Suppressor macrophage treated with lipopolysaccharide for 1 hour (primary cell): Measurements from ENCODE around the gene ERGIC2.

Experiments
- DNase-seq, 3 donors: peaks; one replicate each; pipeline ENCODE4 v3.0.0-alpha.2; 2020 to 2022

ERGIC2 gene

GRCh38 chr12:29374012-29374411 is 7.0 kb downstream of the ERGIC2 start:
- DNase-seq = no peak

- DNase-seq = no peak
Measured at GRCh38 chr12:29365091-29365490, 15.9 kb downstream of the ERGIC2 start.

GRCh38 chr12:29354954-29355353 is 26.0 kb downstream of the ERGIC2 start:
- DNase-seq = no peak

- DNase-seq = no peak
Measured at GRCh38 chr12:29350080-29350479, 30.9 kb downstream of the ERGIC2 start.

- no peak for DNase-seq
Measured at GRCh38 chr12:29346769-29347421, 34.1 kb downstream of the ERGIC2 start.

GRCh38 chr12:29343022-29343799 is 37.8 kb downstream of the ERGIC2 start:
- no peak for DNase-seq

- DNase-seq = no peak
Measured at GRCh38 chr12:29337325-29337724, 43.6 kb downstream of the ERGIC2 start.

- no peak for DNase-seq
Measured at GRCh38 chr12:29334937-29335336, 46.0 kb downstream of the ERGIC2 start.

GRCh38 chr12:29333178-29333577 is 47.8 kb downstream of the ERGIC2 start:
- DNase-seq = no peak

GRCh38 chr12:29329411-29329810 is 51.6 kb downstream of the ERGIC2 start:
- no peak for DNase-seq

GRCh38 chr12:29322157-29322556 is 58.8 kb downstream of the ERGIC2 start:
- no peak for DNase-seq

- peak; percentile 3 to 47 (median 44) for DNase-seq
Measured at GRCh38 chr12:29320295-29321085, 60.5 kb downstream of the ERGIC2 start.

- DNase-seq = peak; percentile 77 to 89 (median 88)
Measured at GRCh38 chr12:29317556-29318363, 63.2 kb downstream of the ERGIC2 start.

GRCh38 chr12:29316752-29317151 is 64.2 kb downstream of the ERGIC2 start:
- DNase-seq = no peak

GRCh38 chr12:29314416-29314815 is 66.6 kb downstream of the ERGIC2 start:
- no peak for DNase-seq

- DNase-seq = no peak
Measured at GRCh38 chr12:29310899-29311298, 70.1 kb downstream of the ERGIC2 start.

- peak in 1 of 3 donors; percentile 31 for DNase-seq
Measured at GRCh38 chr12:29309320-29309902, 71.6 kb downstream of the ERGIC2 start.

GRCh38 chr12:29306682-29307081 is 74.3 kb downstream of the ERGIC2 start:
- peak in 1 of 3 donors; percentile 5 for DNase-seq

GRCh38 chr12:29306266-29306665 is 74.7 kb downstream of the ERGIC2 start:
- DNase-seq = peak in 1 of 3 donors; percentile 12

- DNase-seq = peak in 1 of 3 donors; percentile 16
Measured at GRCh38 chr12:29304388-29304787, 76.6 kb downstream of the ERGIC2 start.

GRCh38 chr12:29301114-29301513 is 79.9 kb downstream of the ERGIC2 start:
- no peak for DNase-seq

- DNase-seq = peak in 2 of 3 donors; percentile 6 to 33
Measured at GRCh38 chr12:29299633-29300032, 81.3 kb downstream of the ERGIC2 start.
